GM12878 (cell line): ENCODE results near the gene HMCES. TPM values are rescaled to one million over a fixed set of nuclear protein-coding genes. Genes with fewer than 3 reads are reported as not detected.

Source experiments
- CEBPZ ChIP-seq: fragments of 150-350 bp; IDR thresholded peaks from 2 replicates; pipeline ENCODE4 v1.6.1; 2016; ENCODE audit warnings: low read depth, low read length
- E4F1 ChIP-seq: fragments of 450-650 bp; IDR thresholded peaks from 2 replicates; pipeline ENCODE4 v1.6.1; 2018; ENCODE audit warnings: borderline replicate concordance, mild to moderate bottlenecking; ENCODE audit not compliant: partially characterized antibody
- ETV6 ChIP-seq, 2 experiments: fragments of 450-650 bp in 1 of 2; IDR thresholded peaks in 1 of 2; conservative IDR thresholded peaks in 1 of 2; 2 replicates each; pipeline ENCODE4 v1.6.1; 2014; ENCODE audit warnings: antibody characterized with exemption in 1 of 2, borderline replicate concordance in 1 of 2, low read depth in 1 of 2, mild to moderate bottlenecking in 1 of 2, moderate library complexity in 1 of 2
- HCFC1 ChIP-seq: fragments of 150-350 bp; IDR thresholded peaks from 2 replicates; pipeline ENCODE4 v1.6.1; 2014; ENCODE audit warnings: low read length
- IKZF2 ChIP-seq, 2 experiments: fragments of 450-650 bp; IDR thresholded peaks; 2 replicates each; pipeline ENCODE4 v1.6.1; 2017; ENCODE audit warnings: mild to moderate bottlenecking in 2 of 2, moderate library complexity in 2 of 2
- MLLT1 ChIP-seq: fragments of 450-650 bp; IDR thresholded peaks from 2 replicates; pipeline ENCODE4 v1.6.1; 2016; ENCODE audit warnings: mild to moderate bottlenecking
- MTA2 ChIP-seq: fragments of 450-650 bp; IDR thresholded peaks from 2 replicates; pipeline ENCODE4 v1.6.1; 2016; ENCODE audit warnings: low read depth, mild to moderate bottlenecking, moderate library complexity
- MXI1 ChIP-seq: fragments of 150-350 bp; IDR thresholded peaks from 2 replicates; pipeline ENCODE4 v1.6.1; 2011; ENCODE audit warnings: low read depth, mild to moderate bottlenecking, inconsistent platforms, low read length, improper control_type of control experiment
- NFYB ChIP-seq: IDR thresholded peaks from 2 replicates; pipeline ENCODE4 v1.6.1; 2011; ENCODE audit warnings: low read depth, mild to moderate bottlenecking, low read length, improper control_type of control experiment, moderate library complexity; ENCODE audit not compliant: insufficient read depth
- PML ChIP-seq: IDR thresholded peaks from 2 replicates; pipeline ENCODE4 v1.6.1; 2012; ENCODE audit warnings: low read length, inconsistent platforms
- POU2F2 ChIP-seq: IDR thresholded peaks from 3 replicates; pipeline ENCODE4 v1.6.1; 2011; ENCODE audit warnings: low read depth, mild to moderate bottlenecking, low read length, borderline replicate concordance
- RAD21 ChIP-seq: IDR thresholded peaks from 2 replicates; pipeline ENCODE4 v1.6.1; 2011; ENCODE audit warnings: mild to moderate bottlenecking, low read depth, low read length, moderate library complexity; ENCODE audit not compliant: insufficient read depth
- SP1 ChIP-seq: IDR thresholded peaks from one replicate; pipeline ENCODE4 v1.6.1; 2011; ENCODE audit warnings: low read depth, low read length
- SPI1 ChIP-seq: IDR thresholded peaks from 2 replicates; pipeline ENCODE4 v1.6.1; 2011; ENCODE audit warnings: low read depth, mild to moderate bottlenecking, low read length, moderate library complexity, borderline replicate concordance; ENCODE audit not compliant: insufficient read depth
- TCF12 ChIP-seq: IDR thresholded peaks from 2 replicates; pipeline ENCODE4 v1.6.1; 2011; ENCODE audit warnings: low read depth, mild to moderate bottlenecking, low read length
- ZBTB40 ChIP-seq: fragments of 450-650 bp; IDR thresholded peaks from 2 replicates; pipeline ENCODE4 v1.6.1; 2016; ENCODE audit warnings: mild to moderate bottlenecking, moderate library complexity, borderline replicate concordance
- ZSCAN29 ChIP-seq: fragments of 450-650 bp; IDR thresholded peaks from 2 replicates; pipeline ENCODE4 v1.6.1; 2017; ENCODE audit warnings: mild to moderate bottlenecking, moderate library complexity
- polyA plus RNA-seq, 11 experiments: library from polyadenylated mRNA; depleted of rRNA in 4 of 11; unstranded in 6 of 11; stranded (reverse) in 5 of 11; fragments of >200 nt; fragmentation: Nextera tagmentation in 4 of 11; fragmentation: Illumina TruSeq in 1 of 11; extraction: Ambion mirVana in 4 of 11; extraction: Trizol in 1 of 11; gene quantifications; 1 replicate in 1 of 11; 2 replicates in 10 of 11; pipeline versions ENCODE4 v1.2.1 to v1.2.3, GENCODE V29; 2011 to 2016; ENCODE audit warnings: inconsistent platforms in 2 of 11, missing spikeins in 2 of 11, low read depth in 1 of 11
- total RNA-seq, 4 experiments: library from RNA; depleted of rRNA in 3 of 4; stranded (reverse); fragments of >200 nt in 3 of 4; fragmentation: Illumina TruSeq in 1 of 4; extraction: Trizol in 1 of 4; gene quantifications; 2 replicates each; pipeline versions ENCODE4 v1.2.1 to v1.2.3, GENCODE V29; 2013 to 2021

The HMCES gene
- total and polyA plus RNA-seq, 10 of the 15 experiments (the other 5 are each of a cell fraction or from before 2014, with no cell fraction given), result 12.4 to 49.8 (median 27.0) TPM

GRCh38 chr3:129282727-129283327 is 4.2 kb downstream of the HMCES start (continued):
- no peak for TF ChIP-seq ZBTB40
- peak in 1 of 2 experiments; percentile 95; a peak in 2 of 4 replicates for TF ChIP-seq ETV6 (conservative IDR thresholded peaks at IDR 0.05 in 1 of 2, IDR thresholded peaks at IDR 0.05 in 1 of 2; ENCODE audit: borderline replicate concordance in 1 of 2, low read depth in 1 of 2)
- peak; percentile 31 for TF ChIP-seq RAD21
- TF ChIP-seq TCF12, result peak; percentile 92
- no peak for TF ChIP-seq E4F1
- TF ChIP-seq NFYB, result no peak
- peak; percentile 51 for TF ChIP-seq SP1
- TF ChIP-seq PML, result peak; percentile 96
- TF ChIP-seq MXI1, result peak; percentile 74; the same call in 1 of the 2 replicates
- peak; percentile 74 for TF ChIP-seq MLLT1
- TF ChIP-seq HCFC1, result no peak
- peak; percentile 98 for TF ChIP-seq IKZF2 (IDR thresholded peaks at IDR 0.05)
- TF ChIP-seq CEBPZ, result no peak
- TF ChIP-seq POU2F2, result peak; percentile 78
- TF ChIP-seq ZSCAN29, result no peak
- peak; percentile 97 for TF ChIP-seq MTA2
- TF ChIP-seq SPI1, result no peak
- TF ChIP-seq, all 136 proteins: peak for 57
